ENCODE results near the gene WNT6.

Gene WNT6

DNA sequence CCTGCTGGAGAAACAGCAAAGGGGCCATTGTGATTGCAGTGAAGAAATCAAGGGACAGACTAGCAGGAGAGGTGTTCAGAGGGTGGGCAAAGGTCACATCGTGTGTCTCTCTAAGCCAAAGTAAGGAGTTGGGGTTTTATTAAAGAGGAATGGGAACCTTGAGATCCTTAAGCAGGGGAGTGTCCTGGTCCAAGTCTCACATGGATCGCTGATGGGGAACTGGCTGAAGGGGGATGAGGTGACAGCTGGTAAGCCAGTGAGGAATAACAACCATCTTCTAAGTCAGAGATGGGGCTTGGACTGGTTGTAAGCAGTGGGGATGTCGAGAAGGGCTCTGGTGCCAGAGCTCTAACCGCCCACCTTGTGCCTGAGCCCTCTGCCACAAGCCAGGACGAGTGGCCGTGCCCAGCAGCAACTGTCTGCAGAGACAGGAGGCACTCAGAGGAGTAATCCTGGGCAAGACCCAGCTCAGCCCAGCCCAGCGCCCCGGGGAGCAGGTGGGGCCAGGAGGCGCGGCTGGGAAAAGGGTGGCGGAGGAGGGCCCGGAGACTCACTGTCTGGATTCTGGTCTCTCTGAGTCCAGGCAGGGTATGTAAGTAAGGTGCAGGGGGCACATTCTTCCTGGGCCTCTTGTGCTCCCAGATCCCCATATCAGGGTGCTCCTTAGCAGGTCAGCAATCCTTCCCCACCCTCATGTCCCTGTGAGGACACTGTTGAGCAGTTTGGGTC lies 34.7 kb downstream of the WNT6 start:
- DNase-seq: no peak

DNA sequence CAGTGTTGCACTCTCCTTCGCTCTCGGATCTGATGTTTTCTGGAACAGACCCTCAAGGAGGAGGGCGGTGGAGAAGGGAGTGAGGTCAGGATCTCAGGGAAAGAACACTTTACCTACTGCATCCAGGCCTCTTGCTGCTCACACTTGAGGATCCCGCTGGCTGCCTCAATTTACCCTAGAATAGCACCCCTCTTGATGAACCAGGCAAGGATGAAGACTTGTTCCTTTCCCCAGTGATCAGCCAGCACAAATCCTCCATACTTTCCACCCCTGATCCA lies 35.2 kb downstream of the WNT6 start:
- DNase-seq: no peak

DNA sequence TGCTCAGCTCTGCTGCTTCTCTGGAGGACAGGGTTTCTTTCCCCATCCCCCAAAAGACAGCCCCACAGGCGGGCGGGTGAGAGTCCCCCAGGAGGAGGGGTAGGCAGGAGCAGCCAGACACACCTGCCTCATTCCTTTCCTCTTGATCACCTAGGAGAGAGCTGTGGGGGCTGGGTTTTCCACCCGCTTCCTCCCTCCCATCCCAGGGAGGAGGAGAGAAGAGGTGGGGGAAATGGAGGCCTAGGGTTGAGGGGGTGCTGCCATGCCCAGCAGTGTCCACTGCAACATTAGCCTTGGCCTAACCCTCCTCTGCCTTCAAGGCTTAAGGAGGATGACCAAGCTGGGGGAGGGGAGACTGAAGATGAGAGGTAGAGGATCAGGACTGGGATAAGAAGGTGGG lies 35.7 kb downstream of the WNT6 start:
- DNase-seq: no peak

DNA sequence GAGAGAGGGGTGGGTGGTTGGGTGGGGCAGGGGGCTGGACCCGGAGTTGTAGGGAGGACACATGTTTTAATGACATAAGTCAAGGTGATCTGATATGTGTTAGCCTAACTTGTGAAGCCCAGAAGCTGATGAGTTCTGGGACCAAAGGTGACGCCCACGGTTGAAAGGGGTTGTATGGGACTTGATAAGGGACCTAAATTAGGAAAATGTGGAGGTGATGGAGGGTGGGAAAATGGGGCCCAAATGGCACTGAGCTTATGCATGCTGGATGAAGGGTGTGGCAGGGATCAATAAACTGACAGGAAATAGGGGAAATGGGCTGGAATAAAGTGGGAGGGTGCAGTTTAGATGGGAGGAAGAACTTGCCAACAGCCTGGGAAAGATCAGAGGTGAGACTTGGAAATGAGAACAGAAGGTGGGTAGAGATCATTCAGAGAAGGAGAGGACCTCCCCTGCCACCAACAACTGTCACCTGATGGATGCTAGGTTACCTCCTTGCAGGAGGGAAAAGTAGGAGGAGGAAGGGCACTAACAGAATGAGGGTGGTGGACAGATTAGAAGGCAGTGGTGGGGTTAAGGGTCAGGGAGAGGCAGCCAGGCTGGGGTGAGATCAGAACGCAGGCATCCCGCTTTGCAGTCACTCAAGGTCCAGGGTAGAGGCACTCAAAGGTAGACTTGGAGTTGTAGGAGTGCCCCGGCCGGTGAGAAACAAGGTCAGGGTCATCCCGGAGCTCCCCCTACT lies 36.3 kb downstream of the WNT6 start:
- DNase-seq: no peak

DNA sequence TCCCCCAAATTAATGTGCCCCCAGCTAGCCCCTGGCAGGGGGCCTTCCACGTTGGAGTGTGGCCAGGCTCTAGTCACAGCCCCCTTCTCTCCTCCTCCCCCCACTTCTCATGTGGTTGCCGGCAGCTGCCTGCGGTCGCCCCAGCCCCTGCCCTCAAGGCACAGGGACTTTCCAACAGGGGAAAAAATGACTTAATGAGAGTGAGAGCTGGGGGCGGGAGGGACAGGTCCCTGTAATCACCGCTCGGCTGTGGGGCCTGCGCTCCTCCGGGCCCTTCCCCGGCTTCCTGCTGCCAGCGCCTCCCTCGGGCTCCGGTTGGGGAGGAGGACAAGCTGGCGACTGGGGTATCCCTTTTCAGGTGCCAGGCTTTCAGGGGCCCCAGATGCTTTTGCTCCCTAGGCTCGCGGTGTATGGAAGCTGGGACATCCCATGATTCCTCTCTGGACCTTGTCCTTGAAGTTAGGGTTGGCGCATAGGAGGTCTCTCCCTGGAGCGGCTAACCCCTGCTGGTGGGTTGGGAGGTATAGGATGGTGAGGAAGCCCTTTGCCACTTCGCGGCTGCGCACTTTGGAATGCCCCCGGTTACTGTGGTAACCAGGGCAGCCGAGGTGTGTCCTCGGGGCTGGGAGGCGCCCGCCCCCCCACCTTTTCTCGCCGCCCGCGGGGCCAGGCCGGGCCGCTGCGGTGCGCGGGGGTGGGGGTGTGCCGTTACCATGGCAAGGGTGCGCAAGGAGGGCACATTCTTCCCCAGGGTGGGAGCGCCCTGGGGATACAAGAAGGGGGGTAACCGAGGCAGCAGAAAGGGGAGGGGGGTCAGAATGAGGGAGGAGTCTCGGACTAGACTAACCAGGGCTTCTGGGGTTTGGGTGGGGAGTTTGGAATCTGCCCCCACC lies 37.1 kb downstream of the WNT6 start:
- DNase-seq: peak; percentile 15

DNA sequence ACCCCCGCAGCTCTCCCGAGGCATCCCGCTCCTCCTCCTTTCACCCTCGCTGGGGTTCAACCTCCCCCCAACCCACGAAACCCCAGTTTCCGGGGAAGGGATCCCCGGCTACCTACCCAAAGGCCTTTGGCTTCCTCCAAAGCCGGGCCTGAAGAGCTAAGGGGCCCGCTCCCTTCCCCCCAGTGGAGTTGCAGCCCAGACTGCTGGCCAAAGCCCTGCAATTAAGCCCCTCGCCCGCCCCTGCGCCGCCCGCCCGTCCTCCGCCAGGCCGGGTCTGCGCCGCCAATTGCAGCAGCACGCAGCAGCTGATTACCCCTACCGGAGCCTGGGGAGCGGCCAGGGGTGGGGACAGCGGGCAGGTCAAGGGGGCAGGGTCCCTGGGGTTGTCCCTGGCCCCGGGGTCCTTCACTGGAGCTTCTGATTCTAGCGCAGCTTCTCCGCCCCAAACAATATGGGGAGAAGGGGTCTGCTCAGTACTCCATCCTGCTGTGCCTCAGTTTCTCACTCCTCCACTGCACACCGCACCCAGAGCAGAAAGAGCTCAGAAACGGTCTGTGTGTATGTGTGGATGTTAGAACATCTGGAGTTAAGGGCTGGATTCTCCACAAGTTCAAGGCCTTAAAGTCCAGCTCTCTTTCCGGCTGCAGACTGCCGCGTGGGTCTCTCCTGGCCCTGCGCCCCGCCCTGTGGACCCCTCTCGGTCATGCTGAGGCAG lies 37.9 kb downstream of the WNT6 start:
- DNase-seq: no peak

DNA sequence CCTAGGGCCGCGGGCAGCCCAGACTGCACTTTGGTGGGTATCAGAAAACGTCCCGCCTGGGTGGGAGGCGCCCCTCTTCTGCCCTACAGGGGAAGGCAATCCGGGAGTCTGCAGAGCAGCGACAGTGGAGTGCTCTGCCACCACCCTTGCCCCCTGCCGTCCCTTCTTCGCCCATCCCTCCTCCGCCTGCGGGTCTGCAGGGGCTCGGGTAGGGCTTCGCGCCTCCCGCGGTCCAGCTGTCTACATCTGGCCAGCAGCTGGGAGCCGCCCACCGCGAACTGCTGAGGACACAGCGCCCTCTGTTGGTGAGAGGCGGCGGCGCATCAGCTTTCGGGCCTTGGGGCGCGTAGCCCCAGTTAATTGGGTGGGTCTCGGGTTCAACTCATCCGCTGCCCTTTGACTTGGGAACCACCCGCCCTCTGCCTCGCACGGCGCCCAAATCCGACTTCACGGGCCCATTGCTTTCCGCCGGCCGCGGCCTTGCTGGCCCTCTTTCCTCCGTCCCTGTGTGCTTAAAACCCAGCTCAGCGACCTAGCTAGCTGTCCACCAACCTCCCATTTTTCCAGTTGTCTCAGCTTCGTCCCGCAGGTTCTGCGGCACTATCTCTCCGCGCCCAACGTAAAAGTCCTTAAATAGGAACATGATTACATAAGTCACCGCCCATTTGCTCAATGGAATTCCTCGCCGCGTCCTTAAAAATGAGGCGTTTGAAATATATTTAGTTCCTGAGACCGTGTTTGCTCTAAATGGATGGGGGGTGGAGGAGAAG lies 38.7 kb downstream of the WNT6 start:
- no peak for DNase-seq

DNA sequence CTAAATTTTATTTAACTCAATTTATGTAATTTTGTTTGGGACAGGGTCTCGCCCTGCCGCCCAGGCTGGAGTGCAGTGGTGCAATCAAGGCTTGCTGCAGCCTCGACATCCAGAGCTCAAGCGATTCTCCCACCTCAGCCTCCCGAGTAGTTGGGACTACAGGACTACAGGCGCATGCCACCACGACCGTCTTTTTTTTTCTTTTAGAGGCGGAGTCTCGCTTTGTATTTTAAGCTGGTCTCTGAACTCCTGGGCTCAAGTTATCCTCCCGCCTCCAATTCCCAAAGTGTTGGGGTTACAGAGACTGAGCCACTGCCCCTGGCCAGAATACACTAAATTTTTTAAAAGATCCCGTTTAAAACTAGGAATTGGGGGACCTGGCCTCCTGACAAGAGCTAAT lies 39.5 kb downstream of the WNT6 start:
- no peak for DNase-seq

DNA sequence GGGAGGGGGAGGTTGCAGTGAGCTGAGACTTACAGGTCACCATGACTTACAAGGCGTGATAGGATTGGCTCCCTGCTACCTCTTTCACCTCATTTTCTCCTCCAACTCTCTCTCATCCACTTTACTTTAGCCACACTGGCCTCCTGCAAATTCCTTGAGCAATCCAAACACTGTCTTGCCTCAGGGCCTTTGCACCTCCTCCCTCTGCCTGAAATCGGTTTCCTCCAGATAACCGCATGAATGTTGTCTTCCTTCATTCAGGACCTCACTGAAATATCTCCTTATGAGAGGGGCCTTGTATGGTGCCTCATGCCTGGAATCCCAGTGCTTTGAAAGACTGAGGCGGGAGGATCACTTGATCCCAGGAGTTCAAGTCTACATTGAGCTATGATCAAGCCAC lies 42.8 kb downstream of the WNT6 start:
- DNase-seq: no peak

DNA sequence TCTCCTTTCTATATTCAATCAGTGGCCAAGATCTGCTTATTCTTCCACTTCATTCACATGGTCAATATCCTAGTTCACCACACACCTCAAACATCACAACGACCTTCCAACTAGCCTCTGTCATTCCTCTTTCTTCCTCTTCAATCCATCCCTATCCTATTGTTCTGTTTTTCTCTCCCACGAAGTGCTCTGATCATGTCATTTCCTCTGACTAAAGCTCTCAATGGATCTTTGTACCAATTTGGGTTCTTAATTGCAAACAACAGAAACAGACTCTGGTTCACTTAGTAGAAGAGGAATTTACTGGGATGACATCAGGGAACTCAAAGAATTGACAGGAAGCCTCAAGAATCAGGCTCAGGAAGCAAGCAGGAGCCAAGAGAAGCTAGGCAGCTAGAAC lies 44.6 kb downstream of the WNT6 start:
- no peak for DNase-seq

DNA sequence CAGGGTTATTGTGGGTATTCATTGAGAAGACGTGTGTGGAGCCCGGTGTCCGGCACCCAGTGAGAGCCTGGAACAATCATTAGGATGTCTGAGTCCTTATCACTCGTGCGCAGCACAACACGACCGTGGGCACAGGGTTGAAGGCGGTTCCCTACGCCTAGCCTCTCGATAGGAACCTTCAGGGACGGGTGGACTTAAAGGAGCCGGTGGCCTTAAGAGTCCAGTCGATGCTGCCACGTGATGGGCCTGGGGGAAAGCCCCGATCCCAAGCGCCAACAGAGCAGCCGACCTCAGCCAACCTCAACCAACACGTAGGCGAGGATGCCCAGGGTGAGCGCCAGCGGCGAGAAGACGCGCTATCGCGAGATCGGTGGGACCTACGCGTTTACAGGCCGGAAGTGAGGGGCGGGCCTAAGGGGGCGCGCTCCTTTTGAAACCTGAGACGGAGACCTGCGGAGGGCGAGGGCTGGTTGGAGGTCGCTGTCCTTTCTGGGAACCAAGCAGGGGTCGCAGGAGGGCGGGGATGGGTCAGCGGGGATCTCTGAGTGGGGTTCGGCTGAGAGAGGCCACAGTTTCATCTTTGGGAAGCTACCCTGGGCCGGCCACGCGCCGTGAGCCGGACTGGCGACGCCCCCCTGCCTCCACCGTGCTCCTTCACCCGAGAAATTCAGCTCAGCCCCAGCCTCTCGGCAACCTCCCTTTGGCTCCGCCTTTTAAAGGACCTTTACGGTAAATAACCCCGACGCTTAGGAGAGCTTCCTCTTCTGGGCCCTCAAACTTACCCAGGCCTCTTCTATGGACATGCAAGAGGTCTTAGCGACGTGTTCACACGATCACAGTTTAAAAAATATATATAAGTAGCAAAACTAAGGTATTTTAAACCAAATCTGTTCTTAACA lies 49.4 kb downstream of the WNT6 start:
- peak; percentile 86 for DNase-seq

DNA sequence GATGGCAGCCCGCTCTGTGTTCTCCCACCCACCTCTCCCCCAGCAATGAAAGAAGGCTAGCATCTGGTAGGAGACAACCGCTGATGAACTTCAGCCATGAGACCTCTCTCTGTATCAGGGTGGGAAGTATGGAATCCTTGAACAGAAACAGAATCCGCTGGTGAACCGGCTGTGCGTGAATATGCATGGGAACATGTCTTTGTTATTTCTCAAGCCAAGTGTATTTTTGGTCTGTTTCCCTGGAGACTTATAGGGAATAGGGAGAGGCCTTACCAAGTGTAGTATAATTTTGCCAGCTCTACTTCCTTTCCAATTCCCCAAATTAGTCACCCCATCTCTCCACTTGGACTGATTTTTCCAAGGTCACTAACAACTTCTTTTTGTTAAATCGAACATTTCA lies 51.1 kb downstream of the WNT6 start:
- DNase-seq: no peak

DNA sequence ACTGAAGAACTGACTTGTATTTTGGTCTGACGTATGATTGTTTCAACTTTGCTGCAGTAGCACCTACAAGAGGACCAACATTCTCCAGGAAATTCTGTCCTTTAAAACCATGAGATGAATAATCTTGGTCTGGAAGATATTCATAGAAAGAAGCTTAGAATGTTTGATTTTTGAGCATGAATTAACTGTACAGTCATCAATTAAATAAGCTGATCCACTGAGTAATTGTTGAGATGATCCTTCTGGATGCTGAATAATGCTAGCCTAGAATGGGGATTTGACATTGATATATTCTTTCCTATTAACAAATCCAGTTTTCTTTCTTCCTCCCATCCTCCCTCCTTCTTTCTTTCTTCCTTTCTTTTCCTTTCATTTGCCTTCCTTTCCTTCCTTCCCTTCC lies 60.9 kb downstream of the WNT6 start:
- no peak for DNase-seq
